HG03442 (cell line): Measurements from ENCODE around the gene WDR54.
"Not testable (repeated sequence)": the region's sequence is repeated elsewhere in the genome, so short reads cannot be mapped to it uniquely, and the experiment has no call there.

ENCODE experiments used
- ATAC-seq: cut with Tn5 transposase; IDR thresholded peaks from one replicate; pipeline ENCODE4 v1.9.1; 2021; ENCODE audit warnings: mild to moderate bottlenecking, moderate library complexity; ENCODE audit not compliant: unreplicated experiment

Gene WDR54

DNA sequence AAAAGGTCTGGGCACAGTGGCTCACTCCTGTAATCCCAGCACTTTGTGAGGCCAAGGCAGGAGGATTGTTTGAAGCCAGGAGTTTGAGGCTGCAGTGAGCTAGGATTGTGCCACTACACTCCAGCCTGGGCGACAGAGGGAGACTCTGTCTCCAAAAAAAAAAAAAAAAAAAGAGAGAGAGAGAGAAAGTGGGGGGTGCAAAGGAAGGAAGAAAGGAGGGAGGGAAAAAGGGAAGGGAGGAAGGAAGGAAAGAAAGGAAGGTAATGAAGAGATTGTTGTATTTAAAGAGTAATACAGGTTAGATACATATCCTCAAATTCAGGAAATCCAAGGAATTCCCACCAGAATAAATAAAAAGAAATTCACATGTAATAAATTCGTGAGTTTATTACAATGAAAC is 19.6 kb upstream of the WDR54 start:
- ATAC-seq, result no peak

DNA sequence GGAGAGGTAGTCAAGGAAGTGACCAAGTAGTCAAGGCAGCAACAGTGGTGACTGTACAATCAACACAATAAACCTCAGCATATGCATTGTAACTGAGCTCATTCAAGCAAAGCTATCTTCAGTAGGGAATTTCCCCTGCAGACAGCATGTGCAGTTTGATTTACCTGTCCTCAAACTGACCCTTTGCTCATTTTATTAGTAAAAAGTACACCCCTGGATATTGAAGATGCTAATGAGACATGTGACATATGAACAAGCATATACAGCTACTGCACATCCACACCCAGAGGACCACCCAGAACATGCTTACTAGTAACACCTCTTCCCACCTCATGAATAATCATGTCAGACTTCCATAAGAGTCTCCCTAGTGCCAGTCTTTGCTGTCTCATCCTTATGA is 15.5 kb upstream of the WDR54 start:
- ATAC-seq, result peak; percentile 68

DNA sequence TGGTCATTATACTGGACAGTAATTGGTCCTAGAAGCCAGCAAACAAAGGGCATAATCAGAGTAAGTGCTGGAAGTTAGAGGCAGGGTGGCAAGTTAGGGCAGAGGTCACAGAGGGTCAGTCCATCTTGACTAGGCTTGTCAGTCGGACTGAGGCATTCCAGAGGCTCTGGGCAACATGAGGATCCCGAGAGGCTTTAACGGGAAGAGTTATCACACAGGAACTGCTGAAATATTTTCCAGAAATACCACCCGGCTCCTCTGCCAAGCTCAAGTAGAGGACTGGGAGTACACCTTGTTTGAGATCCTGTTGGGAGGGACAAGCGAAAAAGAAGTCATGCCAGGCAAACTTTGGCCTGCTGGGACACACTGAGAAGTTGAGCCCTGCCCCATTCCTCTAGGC is 13.8 kb upstream of the WDR54 start:
- ATAC-seq, result no peak

DNA sequence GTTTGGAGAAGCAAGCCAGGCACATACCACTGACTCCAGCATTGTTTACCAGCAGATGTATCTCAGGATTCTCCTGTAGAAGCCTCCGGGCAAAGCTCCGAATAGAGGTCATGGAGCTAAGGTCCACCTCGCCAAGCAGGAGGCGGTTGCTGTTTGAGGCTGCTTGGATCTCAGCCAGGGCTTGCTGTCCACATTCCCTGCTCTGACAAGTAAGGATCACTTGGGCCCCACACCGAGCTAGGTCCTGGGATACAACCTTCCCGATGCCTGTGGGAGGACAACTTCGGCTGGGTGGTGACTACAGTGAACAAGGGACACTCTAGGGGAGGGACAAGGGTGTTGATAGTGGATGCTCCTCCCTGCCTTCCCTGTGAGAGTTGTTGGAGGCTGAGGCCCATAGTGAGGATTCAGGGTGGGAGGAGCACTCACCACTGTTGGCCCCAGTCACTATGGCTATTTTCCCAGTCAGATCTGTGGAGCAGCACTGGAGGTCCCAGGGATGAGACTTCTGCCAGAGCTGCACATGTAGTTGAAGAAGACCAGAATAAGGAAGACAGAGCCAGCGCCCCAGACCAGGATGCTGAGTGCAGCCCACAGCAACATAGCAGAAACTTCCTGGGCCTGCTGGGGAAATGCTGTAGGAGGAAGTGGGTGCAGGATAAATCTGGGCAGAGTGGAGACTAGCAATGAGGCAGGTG is 8.4 kb upstream of the WDR54 start:
- ATAC-seq, result no peak

DNA sequence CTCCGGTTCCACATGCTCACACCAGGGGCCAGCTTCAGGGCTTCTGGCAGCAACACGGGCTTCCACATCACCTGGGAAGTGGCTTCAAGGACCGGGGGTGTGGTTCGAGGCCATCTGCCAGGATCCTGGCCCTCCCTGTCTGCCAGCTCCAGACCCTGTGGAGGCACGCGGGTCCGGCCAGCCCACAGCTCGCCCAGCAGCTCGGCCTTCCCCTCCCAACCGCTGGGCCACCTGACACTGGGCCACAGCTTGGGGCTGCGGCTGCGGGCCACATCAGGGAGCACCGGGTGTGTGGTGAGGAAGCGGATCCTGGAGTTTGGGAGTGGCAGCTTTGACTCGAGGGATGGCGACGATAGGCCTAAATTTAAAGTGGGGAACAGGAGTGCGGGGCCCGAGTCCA is 7.1 kb upstream of the WDR54 start:
- no peak for ATAC-seq

DNA sequence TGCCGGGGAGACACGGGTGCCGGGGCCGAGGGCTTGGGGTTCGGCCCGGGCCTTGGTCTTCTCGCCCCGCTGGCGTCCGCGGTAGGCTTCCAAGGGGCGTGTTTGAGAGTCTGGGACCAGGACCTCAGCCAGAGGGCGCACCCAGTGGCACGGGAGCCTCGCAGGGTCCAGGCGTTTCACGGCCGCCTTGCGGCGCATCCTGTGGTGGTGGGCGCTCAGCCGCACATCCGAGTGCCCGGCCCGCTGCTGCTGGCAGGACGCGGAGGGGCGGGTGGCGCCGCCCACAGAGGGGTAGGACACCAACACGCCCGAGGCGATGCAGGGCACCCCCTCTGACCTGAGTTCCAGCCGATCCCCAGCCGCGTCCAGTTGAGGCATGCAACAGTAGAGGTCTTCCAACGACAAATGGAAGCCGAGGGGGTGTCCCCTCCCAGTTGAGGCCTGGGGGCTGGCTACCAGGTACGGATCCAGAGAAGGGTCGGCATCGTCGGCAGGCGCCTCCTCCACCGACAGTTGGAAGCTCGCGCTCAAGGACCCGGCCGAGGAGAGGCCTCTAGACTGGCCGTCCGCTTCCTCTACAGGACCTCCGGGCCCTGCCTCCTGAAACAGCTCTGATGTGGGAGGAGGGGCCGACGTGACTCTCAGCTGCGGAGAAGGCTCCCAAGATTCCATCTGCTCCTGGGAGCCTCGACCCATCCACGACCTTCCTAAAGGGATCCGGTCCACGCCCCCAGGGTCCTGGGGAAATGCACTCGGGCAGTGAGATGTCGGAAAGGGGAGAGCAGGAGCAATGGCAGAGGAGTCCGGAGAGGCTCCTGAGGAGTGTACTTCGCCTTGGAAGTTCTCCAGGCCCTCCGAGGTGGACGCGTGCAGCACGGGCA is 6.4 kb upstream of the WDR54 start:
- ATAC-seq, result no peak

DNA sequence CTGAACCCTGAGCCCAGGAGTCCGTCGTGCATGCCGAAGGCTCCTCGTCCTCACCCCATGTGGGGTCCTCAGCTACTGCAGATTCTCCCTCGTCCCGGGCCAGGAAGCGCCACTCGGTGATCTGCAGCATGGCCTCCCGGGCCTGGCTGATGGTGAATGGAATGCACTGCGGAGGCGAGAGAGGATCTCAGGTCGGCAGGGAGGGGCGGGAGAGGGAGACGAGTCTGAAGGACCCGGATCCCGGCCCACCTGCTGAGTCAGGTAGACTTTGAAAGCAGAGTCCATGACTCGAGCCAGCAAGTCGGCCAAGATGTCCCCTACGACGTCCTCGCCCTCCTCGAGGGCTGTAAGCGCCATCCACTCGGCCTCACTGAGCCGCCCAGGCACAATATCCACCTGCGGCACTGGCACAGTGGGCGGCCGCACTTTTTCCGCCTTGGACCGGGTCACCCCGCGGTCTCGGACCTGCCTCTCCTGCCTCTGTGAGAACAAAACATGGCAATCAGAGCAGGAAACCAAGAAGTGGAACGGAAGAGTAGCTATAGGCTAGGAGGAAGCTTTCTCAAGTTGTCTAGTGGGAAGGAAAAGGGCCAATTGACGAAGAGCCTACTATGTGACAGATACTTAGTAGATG is 5.7 kb upstream of the WDR54 start:
- no peak for ATAC-seq

DNA sequence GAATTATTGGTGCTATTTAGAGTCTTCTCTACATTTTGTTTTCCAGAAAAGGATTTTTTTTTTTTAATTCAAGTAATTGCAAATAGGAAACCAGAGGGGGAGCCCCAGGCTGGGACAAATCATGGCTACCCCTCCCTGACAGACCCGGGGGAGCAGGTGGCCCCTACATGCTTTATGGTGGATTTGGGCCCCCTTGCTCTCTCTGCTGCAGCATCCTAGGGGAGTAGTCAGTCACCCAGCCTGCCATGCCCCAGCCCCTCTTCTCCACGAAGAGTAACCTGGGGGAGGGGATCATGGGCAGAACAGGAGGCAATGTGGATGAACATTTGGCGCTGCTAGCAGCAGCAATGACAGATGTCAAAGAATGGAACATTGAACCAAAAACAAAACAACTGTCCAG is 4.8 kb upstream of the WDR54 start:
- ATAC-seq, result no peak

DNA sequence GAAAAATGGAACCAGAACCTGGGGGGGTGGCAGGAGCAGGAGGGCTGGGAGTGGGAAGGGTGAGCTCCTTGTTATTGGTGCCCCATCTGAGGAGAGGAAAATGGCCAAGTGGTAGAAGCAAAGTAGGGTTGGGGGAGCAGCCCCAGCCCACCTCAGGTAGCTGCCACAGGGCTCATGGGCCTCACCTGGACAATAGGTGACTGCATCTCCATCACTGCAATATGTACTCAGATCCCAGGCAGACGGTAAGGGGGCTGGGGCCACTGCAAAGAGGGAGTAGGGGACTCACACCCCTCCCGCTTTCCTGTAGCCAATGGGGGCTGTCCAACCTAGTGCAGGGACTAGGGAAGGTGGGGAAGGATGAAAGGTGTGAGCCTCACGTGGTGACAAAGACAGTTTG is 4.3 kb upstream of the WDR54 start:
- no peak for ATAC-seq

DNA sequence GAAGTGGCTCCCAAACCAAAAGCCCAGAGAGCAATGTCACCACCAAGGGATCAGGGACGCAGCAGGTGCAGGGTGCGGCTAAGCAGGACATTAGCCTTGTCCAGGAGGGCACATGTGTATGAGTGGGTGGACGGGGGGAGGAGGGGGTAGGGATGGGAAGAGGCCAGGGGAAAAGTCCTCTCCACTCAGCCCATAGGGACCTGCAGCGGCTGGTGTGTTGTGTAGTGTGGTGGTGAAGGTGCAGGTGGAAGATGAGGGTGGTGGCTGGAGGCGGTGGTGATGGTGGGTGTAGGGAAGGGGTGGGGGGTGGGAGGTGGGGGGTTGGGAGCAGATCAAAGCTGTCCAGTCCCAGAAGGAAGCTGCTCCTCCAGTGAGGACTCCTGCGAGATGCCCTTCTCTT is 3.8 kb upstream of the WDR54 start:
- no peak for ATAC-seq

DNA sequence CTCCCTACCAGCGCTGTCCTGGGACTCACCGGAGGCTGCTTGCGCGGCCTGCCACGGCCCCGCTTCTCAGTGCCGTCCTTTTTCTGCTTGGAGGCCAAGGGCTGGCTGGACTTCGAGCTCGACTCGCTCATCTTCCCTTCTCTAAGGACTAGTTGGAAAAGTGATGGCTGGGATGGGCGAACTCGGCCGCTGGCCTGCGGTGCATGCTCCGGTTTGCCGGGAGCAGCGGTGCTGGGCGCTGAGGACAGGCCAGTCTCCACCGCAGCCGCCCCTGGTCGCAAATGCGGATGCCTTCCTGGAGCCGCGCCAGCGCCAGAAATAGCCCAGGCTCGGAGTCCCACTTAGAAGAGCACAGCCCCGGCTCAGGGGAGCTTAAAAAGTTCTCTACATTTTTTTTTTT is 3.2 kb upstream of the WDR54 start:
- ATAC-seq, result no peak

DNA sequence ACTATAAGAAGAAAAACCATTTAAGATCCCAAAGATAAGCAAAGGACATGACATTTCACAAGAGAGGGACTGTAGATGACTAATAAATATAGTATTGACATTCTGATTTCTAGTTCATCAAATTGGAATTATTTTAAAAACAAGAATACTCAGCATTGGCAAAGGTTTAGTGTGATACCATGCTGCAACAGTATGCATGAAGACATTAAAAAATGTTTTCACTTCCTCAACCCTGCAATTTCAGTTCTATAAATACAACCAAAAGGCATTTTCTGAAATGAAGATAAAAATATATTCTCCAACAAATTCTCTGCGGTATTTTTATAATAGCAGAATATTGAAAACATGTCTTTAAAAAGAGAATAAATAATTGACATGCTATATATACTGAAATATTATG is 2.2 kb upstream of the WDR54 start:
- no peak for ATAC-seq

DNA sequence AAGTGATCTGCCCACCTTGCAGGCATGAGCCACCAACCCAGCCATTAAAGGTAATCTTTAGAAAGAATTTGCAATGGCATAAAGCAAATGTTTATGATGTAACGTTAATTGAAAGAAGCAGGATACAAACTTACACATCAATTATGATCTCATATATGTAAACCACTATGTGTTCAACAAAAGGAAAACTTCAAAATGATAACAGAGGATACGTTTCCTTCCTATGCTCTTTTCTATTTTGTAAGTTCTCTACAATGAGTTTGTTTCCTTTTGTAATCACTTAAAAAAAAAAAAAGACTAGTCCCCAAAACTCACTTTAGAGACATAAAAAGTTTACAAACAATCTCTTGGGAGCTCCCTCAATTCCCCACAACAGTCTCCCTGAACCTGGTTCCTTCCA is 1.5 kb upstream of the WDR54 start:
- ATAC-seq, result no peak

DNA sequence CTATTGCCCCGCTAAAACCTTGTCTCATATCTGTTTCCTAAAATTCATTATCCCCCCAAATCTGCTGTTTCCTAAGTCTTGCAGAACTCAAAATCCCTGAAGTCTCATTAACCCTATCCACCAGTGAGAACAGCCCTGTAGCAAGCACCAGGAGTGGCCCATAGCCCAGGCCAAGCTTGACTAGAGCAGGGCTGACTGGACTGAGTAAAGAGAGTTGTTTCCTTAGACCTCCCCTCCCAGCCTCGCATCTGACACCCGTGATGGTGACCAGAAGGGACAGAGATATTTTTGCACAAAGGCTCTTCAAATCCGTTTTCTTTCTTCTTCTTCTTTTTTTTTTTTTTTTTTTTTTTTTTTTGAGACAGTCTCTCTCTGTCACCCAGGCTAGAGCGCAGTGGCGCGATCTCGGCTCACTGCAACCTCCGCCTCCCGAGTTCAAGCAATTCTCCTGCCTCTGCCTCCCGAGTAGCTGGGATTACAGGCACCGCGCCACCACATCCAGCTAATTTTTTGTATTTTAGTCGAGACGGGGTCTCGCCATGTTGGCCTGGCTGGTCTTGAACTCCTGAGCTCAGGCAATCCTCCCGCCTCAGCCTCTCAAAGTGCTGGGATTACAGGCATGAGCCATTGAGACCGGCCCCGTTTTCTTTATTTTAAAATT is 957 bp upstream of the WDR54 start:
- ATAC-seq, result not testable (repeated sequence)

DNA sequence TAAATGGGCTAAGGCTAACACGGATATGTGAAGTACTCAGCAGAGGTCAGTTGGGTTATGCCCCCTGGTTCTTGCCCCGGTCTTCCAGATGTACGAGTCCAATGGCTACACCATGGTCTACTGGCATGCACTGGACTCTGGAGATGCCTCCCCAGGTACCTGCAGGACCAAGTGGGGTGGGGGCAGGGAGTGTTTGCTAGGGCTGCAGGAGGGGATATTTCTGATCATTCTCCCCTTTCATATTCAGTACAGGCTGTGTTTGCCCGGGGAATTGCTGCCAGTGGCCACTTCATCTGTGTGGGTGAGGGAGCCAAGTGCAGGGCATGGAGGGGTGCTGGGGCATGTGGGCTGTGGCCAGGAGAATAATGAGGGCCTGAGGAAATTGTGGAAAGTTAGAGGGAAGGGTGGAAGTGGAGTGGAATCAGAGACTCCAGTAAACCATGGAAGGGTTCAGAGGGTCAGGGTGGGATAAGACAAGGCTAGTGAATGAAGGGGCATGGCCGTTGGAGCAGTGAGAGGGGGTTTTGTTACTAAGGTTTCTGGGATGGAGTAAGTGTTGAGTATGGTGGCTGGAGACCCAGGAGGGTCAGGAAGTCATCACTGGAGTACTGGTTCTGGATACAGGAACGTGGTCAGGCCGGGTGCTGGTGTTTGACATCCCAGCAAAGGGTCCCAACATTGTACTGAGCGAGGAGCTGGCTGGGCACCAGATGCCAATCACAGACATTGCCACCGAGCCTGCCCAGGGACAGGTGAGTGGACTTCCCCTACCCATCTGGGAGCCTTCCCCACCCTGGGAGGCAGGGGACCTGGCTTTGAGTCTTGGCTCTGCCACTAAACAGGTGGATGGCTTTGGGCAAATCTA is 1.9 kb downstream of the WDR54 start:
- ATAC-seq, result no peak

DNA sequence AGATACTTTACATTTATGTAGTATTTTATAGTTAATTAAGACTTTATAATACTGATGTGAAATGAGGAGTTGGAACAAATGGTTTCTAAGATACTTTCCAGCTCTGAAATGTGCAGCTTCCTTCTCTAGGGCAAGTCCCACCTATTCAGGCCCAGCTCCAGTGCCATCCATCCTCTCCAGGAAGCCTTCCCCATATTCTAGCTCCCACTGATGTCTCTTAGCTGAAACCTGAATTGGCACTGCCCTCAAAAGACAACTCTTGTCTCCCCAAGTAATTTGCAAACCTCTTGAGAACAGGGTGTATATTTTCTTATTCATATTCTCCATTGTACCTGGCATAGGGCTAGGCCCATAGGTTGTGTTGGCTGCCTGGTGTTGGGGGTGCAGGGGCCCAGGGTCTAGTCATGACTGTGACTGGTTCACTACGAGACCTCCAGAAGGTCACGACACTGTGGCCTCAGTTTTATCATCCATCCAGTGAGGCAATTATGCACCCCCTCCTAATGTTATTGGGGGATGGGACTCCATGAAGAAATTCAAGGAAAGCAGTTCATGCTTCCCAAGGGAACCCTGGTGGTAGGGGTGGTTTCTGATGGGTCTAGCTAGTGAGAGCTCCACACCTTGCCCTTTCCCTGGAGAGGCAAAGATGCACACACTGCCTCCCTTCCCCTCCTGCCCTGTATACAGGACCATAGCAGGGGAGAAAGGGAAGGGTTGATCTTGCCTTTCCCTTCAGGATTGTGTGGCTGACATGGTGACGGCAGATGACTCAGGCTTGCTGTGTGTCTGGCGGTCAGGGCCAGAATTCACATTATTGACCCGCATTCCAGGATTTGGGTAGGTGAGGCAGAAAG is 2.8 kb downstream of the WDR54 start:
- no peak for ATAC-seq

DNA sequence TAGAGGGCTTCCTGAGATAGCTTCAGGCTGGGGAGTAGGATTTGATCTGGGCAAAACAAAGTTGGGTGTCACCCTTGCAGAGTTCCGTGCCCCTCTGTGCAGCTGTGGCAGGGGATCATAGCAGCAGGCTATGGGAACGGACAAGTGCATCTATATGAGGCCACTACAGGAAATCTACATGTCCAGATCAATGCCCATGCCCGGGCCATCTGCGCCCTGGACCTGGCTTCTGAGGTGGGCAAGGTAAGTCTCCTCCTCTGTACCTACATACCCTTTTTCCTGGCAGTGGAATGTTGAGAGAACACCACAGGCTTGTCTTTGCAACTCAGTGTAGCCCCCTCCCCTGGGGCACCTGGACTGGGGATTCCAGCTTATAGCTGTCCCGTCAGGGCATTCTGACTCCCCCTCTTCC is 3.5 kb downstream of the WDR54 start:
- no peak for ATAC-seq

DNA sequence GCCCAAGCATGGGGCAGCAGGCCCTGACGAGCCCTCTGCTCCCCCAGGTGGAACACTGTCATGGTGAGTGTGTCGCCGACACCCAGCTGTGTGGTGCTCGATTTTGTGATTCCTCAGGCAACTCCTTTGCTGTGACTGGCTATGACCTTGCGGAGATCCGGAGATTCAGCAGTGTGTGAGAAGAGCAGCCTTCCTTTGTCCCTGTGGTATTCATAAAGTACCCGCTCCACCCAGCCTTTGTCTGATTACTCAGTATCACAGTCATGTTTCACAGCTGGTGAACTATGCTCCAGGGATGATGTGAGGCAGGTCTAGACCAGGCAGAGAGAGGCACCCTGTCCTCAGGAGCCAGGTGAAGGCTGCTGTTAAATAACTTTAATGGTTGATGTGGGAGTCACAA is 4.0 kb downstream of the WDR54 start:
- ATAC-seq, result no peak

DNA sequence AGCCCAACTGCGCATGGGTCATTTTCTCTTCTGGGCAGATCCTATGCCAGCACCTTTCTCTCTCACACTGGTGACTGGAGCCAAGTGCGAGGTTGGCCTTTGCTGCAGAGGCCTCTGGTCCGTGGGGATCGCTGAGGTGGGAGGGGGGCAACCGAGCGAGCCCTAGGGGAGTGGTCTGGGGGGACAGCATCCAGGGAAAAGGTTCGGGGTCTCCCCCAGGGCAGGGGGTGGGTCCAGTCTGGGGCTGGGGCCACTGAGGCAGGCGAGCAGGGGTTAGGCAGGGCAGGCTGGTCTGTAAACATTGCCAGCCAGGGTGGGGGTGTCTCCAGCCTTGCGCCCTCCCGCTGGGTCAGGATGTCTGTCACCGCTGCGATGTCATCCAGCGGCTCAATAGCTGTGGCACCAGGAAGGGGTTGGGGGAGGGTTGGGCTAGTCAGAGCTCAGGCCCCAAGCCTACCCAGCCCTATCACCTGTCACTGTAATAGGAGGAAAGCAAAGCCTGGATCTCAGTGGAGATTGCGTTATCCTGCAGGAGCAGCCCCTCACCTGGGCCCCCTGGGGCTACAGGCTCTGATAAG is 4.7 kb downstream of the WDR54 start:
- ATAC-seq, result no peak
